ENCODE data around the gene COL23A1. TPM values are rescaled to one million over a fixed set of nuclear protein-coding genes. Genes with fewer than 3 reads are reported as not detected.

Gene COL23A1
- total RNA-seq, 1 donor from 2014 or later = 0.12 TPM

- H3K27ac Mint-ChIP-seq (ENCODE audit: unreplicated experiment) = no peak overlapping the region
- H3K4me1 Mint-ChIP-seq (ENCODE audit: low read depth) = peaks cover 6% of the 10 kb centered on the region
- H3K27me3 Mint-ChIP-seq (ENCODE audit: low read depth) = peaks cover 54% of the 10 kb centered on the region
- H3K9me3 Mint-ChIP-seq (ENCODE audit: low read depth) = peaks cover 5% of the 10 kb centered on the region
- DNase-seq (ENCODE audit: low spot score) = peak; percentile 89
- H3K36me3 Mint-ChIP-seq (ENCODE audit: low read depth) = peaks cover 2% of the 10 kb centered on the region
- H3K4me3 Mint-ChIP-seq (ENCODE audit: unreplicated experiment) = no peak overlapping the region
- TF ChIP-seq CTCF (IDR thresholded peaks at IDR 0.05) = no peak
Measured at GRCh38 chr5:178288401-178289368, 301.5 kb downstream of the COL23A1 start.

- Mint-ChIP-seq H3K9me3 (ENCODE audit: low read depth) (peaks cover 10% of the 10 kb centered on the region), H3K4me3 (ENCODE audit: unreplicated experiment) (no peak overlapping the region), H3K27me3 (ENCODE audit: low read depth) (peaks cover 46% of the 10 kb centered on the region), H3K27ac (ENCODE audit: unreplicated experiment) (no peak overlapping the region), H3K36me3 (ENCODE audit: low read depth) (peaks cover 2% of the 10 kb centered on the region), H3K4me1 (ENCODE audit: low read depth) (peaks cover 6% of the 10 kb centered on the region)
- DNase-seq (ENCODE audit: low spot score) = peak; percentile 63
- no peak for TF ChIP-seq CTCF (IDR thresholded peaks at IDR 0.05)
Measured at GRCh38 chr5:178287791-178288105, 302.4 kb downstream of the COL23A1 start.

GRCh38 chr5:178287091-178287790 lies 303.0 kb downstream of the COL23A1 start:
- H3K27ac Mint-ChIP-seq (ENCODE audit: unreplicated experiment) = no peak overlapping the region

GRCh38 chr5:178286226-178287090 lies 303.7 kb downstream of the COL23A1 start:
- H3K4me1 Mint-ChIP-seq (ENCODE audit: low read depth) = peaks cover 6% of the 10 kb centered on the region
- H3K36me3 Mint-ChIP-seq (ENCODE audit: low read depth) = peaks cover 2% of the 10 kb centered on the region
- no peak overlapping the region for H3K27ac Mint-ChIP-seq (ENCODE audit: unreplicated experiment)
- peaks cover 37% of the 10 kb centered on the region for H3K27me3 Mint-ChIP-seq (ENCODE audit: low read depth)
- H3K4me3 Mint-ChIP-seq (ENCODE audit: unreplicated experiment) = no peak overlapping the region
- DNase-seq (ENCODE audit: low spot score) = peak; percentile 83
- peaks cover 10% of the 10 kb centered on the region for H3K9me3 Mint-ChIP-seq (ENCODE audit: low read depth)
- TF ChIP-seq CTCF (IDR thresholded peaks at IDR 0.05) = no peak

More at GRCh38 chr5:178287091-178287790, 303.0 kb downstream of the COL23A1 start:
- Mint-ChIP-seq H3K27me3 (ENCODE audit: low read depth) (peaks cover 41% of the 10 kb centered on the region), H3K4me3 (ENCODE audit: unreplicated experiment) (no peak overlapping the region), H3K36me3 (ENCODE audit: low read depth) (peaks cover 2% of the 10 kb centered on the region), H3K4me1 (ENCODE audit: low read depth) (peaks cover 6% of the 10 kb centered on the region), H3K9me3 (ENCODE audit: low read depth) (peaks cover 10% of the 10 kb centered on the region)
- peak; percentile 59 for DNase-seq (ENCODE audit: low spot score)
- TF ChIP-seq CTCF (IDR thresholded peaks at IDR 0.05) = no peak

Data from chondrocyte (in vitro differentiated cells).